GM18868 (cell line): ENCODE data around the gene PRRT2.
"Not testable (repeated sequence)": the region's sequence is repeated elsewhere in the genome, so short reads cannot be mapped to it uniquely, and the experiment has no call there.

ENCODE experiments used
- ATAC-seq: cut with Tn5 transposase; IDR thresholded peaks from one replicate; pipeline ENCODE4 v1.9.1; 2021; ENCODE audit warnings: mild to moderate bottlenecking, moderate library complexity; ENCODE audit not compliant: unreplicated experiment

Gene PRRT2

GRCh38 chr16:29811896-29812665 lies at the start of gene PRRT2:
Gene PRRT2, plus strand, starts transcription at chr16:29812193. Its CDS starts 862 bp downstream, at chr16:29813055.
- no peak for ATAC-seq

- no peak for ATAC-seq
These were observed 48.7 kb upstream of the PRRT2 start for GRCh38 chr16:29763326-29763725.

- ATAC-seq: no peak
These were observed 46.6 kb upstream of the PRRT2 start for GRCh38 chr16:29765167-29766032.

GRCh38 chr16:29766571-29766970 lies 45.4 kb upstream of the PRRT2 start:
- ATAC-seq: no peak

- ATAC-seq: no peak
These were observed 44.9 kb upstream of the PRRT2 start for GRCh38 chr16:29767062-29767461.

- no peak for ATAC-seq
These were observed 42.5 kb upstream of the PRRT2 start for GRCh38 chr16:29769507-29769906.

GRCh38 chr16:29770250-29770929 lies 41.6 kb upstream of the PRRT2 start:
- ATAC-seq: no peak

- not testable (repeated sequence) for ATAC-seq
These were observed 39.7 kb upstream of the PRRT2 start for GRCh38 chr16:29772330-29772729.

GRCh38 chr16:29774730-29775129 lies 37.3 kb upstream of the PRRT2 start:
- ATAC-seq: no peak

- ATAC-seq: no peak
These were observed 36.1 kb upstream of the PRRT2 start for GRCh38 chr16:29775742-29776408.

- ATAC-seq: no peak
These were observed 34.2 kb upstream of the PRRT2 start, which contains the start of gene ZG16 for GRCh38 chr16:29777576-29778350. Gene ZG16, plus strand, starts transcription at chr16:29778256. Its CDS starts 1,011 bp downstream, at chr16:29779267.

GRCh38 chr16:29779474-29779873 lies 32.5 kb upstream of the PRRT2 start:
- ATAC-seq: no peak

GRCh38 chr16:29783094-29783953 lies 28.7 kb upstream of the PRRT2 start:
- not testable (repeated sequence) for ATAC-seq

- no peak for ATAC-seq
These were observed 27.8 kb upstream of the PRRT2 start for GRCh38 chr16:29784157-29784556.

GRCh38 chr16:29784901-29785500 lies 27.0 kb upstream of the PRRT2 start:
- no peak for ATAC-seq

GRCh38 chr16:29787155-29787554 lies 24.8 kb upstream of the PRRT2 start:
- not testable (repeated sequence) for ATAC-seq

GRCh38 chr16:29789775-29790182 lies 22.2 kb upstream of the PRRT2 start:
- no peak for ATAC-seq

GRCh38 chr16:29790183-29790948 lies 21.6 kb upstream of the PRRT2 start, which contains the start of gene KIF22:
Gene KIF22, plus strand, starts transcription at chr16:29790751. Its CDS starts 9 bp downstream, at chr16:29790760.
- peak; percentile 93 for ATAC-seq
